Measurements from ENCODE around the gene SLC2A9.

SLC2A9 gene

GRCh38 chr4:9971711-9972110 is 49.6 kb downstream of the SLC2A9 start:
- H3K4me3 ChIP-seq (ENCODE audit: low read depth, low read length): no peak overlapping the region
- DNase-seq (ENCODE audit: low read depth): no peak
- TF ChIP-seq CTCF (IDR thresholded peaks at IDR 0.05; ENCODE audit: control insufficient read depth, extremely low read depth, insufficient read depth): no peak

GRCh38 chr4:9970399-9971011 is 50.8 kb downstream of the SLC2A9 start:
- TF ChIP-seq CTCF (IDR thresholded peaks at IDR 0.05; ENCODE audit: control insufficient read depth, extremely low read depth, insufficient read depth): no peak
- no peak overlapping the region for H3K4me3 ChIP-seq (ENCODE audit: low read depth, low read length)
- no peak for DNase-seq (ENCODE audit: low read depth)

GRCh38 chr4:9969526-9970398 is 51.5 kb downstream of the SLC2A9 start:
- no peak for TF ChIP-seq CTCF (IDR thresholded peaks at IDR 0.05; ENCODE audit: control insufficient read depth, extremely low read depth, insufficient read depth)

DNA sequence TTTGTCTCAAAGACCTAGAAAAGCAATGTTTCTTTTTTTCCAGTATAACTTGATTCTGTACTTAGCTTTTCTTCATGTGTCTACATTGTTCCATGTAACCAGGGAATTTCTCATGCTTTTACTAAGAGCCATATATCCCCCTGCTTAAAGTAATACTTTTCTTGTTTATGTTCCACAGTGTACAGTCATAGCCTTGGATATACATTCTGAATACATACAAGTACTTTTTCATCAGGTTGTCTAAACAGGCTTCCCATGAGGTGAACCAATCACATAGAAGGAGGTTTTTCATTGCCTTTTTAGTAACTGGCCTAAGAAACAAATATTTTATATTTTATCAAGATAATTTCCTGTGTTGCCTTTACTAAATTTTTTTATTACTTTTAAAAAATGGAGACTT is 52.8 kb downstream of the SLC2A9 start:
- DNase-seq (ENCODE audit: low read depth): no peak
- H3K4me3 ChIP-seq (ENCODE audit: low read depth, low read length): no peak overlapping the region
- no peak for TF ChIP-seq CTCF (IDR thresholded peaks at IDR 0.05; ENCODE audit: control insufficient read depth, extremely low read depth, insufficient read depth)

More at GRCh38 chr4:9969526-9970398, 51.5 kb downstream of the SLC2A9 start:
- DNase-seq (ENCODE audit: low read depth): no peak
- H3K4me3 ChIP-seq (ENCODE audit: low read depth, low read length): no peak overlapping the region

DNA sequence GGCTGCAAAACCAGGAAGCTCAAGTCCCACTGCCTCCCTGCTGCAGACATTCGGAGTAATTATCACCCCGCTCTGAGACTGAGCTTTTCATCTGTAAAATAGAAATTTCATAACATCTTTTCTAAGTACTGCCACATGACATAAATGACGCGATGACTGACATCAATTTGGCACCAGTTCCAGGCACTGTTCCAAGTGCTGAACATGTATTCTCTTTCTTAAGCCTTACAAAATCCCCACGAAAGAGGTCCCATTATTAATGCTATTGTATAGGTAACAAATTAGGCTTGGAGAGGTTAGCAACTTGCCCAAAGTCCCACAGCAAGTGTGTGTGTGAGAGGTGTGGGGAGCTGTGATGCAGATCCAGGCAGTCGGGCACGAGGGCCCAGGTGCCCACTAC is 56.4 kb downstream of the SLC2A9 start:
- no peak overlapping the region for H3K4me3 ChIP-seq (ENCODE audit: low read depth, low read length)
- DNase-seq (ENCODE audit: low read depth): no peak

GRCh38 chr4:9963328-9963727 is 58.0 kb downstream of the SLC2A9 start:
- no peak for TF ChIP-seq CTCF (IDR thresholded peaks at IDR 0.05; ENCODE audit: control insufficient read depth, extremely low read depth, insufficient read depth)

More for the DNA sequence above, 56.4 kb downstream of the SLC2A9 start:
- no peak for TF ChIP-seq CTCF (IDR thresholded peaks at IDR 0.05; ENCODE audit: control insufficient read depth, extremely low read depth, insufficient read depth)

More at GRCh38 chr4:9963328-9963727, 58.0 kb downstream of the SLC2A9 start:
- DNase-seq (ENCODE audit: low read depth): no peak
- H3K4me3 ChIP-seq (ENCODE audit: low read depth, low read length): no peak overlapping the region

Data from LNCaP clone FGC (cell line).